ENCODE results near the gene GPN1. TPM values are rescaled to one million over a fixed set of nuclear protein-coding genes. Genes with fewer than 3 reads are reported as not detected.

The GPN1 gene
- total RNA-seq, 1 experiment from 2014 or later, result 37.2 TPM

- H3K9me3 ChIP-seq (ENCODE audit: control insufficient read depth, insufficient read depth, low read depth, low read length), result no peaks in the 10 kb centered on the region
- H3K4me3 ChIP-seq (ENCODE audit: low read depth in 2 of 2, low read length in 2 of 2), result no peak overlapping the region
- no peaks in the 10 kb centered on the region for H3K4me1 ChIP-seq (ENCODE audit: control insufficient read depth, insufficient read depth, low read length)
- ChIA-PET POLR2A (interaction anchor here (0.6 to 0.8 kb wide), 3 partner anchors 14 to 874 kb away, joined by 3 to 8 read pairs (median 4); no protein-coding TSS in a partner anchor), CTCF (no interaction called here)
- intact Hi-C loops (cut with micrococcal nuclease; ENCODE audit: unreplicated experiment) (no loop called here), in situ Hi-C loops (cut with HindIII; ENCODE audit: low pct_unique_long_range_greater_than_20kb, low sequenced_read_pairs) (no loop called here)
- no peaks in the 10 kb centered on the region; the same call in 1 of the 2 replicates for H3K36me3 ChIP-seq (ENCODE audit: control insufficient read depth, insufficient read depth, low read length)
- DNase-seq (ENCODE audit: low read depth, low spot score) (no peak), ATAC-seq (no peak)
- no peak overlapping the region for H3K27ac ChIP-seq (ENCODE audit: low read length)
- no TSS peak for BruUV-seq (replicated peaks)
- TF ChIP-seq TCF7L2 (IDR thresholded peaks at IDR 0.05; ENCODE audit: low read depth, low read length) (no peak), REST (IDR thresholded peaks at IDR 0.05; ENCODE audit: insufficient read depth in 1 of 2, low read depth in 2 of 2, low read length in 1 of 2) (no peak), CTCF (IDR thresholded peaks at IDR 0.05) (no peak), SIN3A (IDR thresholded peaks at IDR 0.05; ENCODE audit: borderline replicate concordance, insufficient read depth, low read depth, low read length) (no peak), POLR2AphosphoS5 (IDR thresholded peaks at IDR 0.05; ENCODE audit: low read depth, low read length) (no peak)
- H3K27me3 ChIP-seq (ENCODE audit: control insufficient read depth, insufficient read depth, low read length), result no peaks in the 10 kb centered on the region
These were observed 14.9 kb upstream of the GPN1 start for GRCh38 chr2:27613985-27614384.

- in situ Hi-C loops (cut with HindIII; ENCODE audit: low pct_unique_long_range_greater_than_20kb, low sequenced_read_pairs) (no loop called here), intact Hi-C loops (cut with micrococcal nuclease; ENCODE audit: unreplicated experiment) (no loop called here)
- no peak for TF ChIP-seq REST (IDR thresholded peaks at IDR 0.05; ENCODE audit: insufficient read depth in 1 of 2, low read depth in 2 of 2, low read length in 1 of 2)
- TF ChIP-seq SIN3A (IDR thresholded peaks at IDR 0.05; ENCODE audit: borderline replicate concordance, insufficient read depth, low read depth, low read length), result no peak
- TF ChIP-seq CTCF (IDR thresholded peaks at IDR 0.05), result no peak
- H3K27ac ChIP-seq (ENCODE audit: low read length), result no peak overlapping the region
- CTCF ChIA-PET, result no interaction called here
- no peaks in the 10 kb centered on the region for H3K9me3 ChIP-seq (ENCODE audit: control insufficient read depth, insufficient read depth, low read depth, low read length)
- no peak for DNase-seq (ENCODE audit: low read depth, low spot score)
- no peaks in the 10 kb centered on the region; the same call in 1 of the 2 replicates for H3K36me3 ChIP-seq (ENCODE audit: control insufficient read depth, insufficient read depth, low read length)
- no peaks in the 10 kb centered on the region for H3K4me1 ChIP-seq (ENCODE audit: control insufficient read depth, insufficient read depth, low read length)
- ATAC-seq, result no peak
- no TSS peak for BruUV-seq (replicated peaks)
- POLR2A ChIA-PET, result no interaction called here
- no peak overlapping the region for H3K4me3 ChIP-seq (ENCODE audit: low read depth in 2 of 2, low read length in 2 of 2)
- H3K27me3 ChIP-seq (ENCODE audit: control insufficient read depth, insufficient read depth, low read length), result no peaks in the 10 kb centered on the region
These were observed 13.5 kb upstream of the GPN1 start for GRCh38 chr2:27615316-27615715.
